ENCODE data around the gene IPO5.
"Not testable (repeated sequence)": the region's sequence is repeated elsewhere in the genome, so short reads cannot be mapped to it uniquely, and the experiment has no call there.

Gene IPO5

DNA sequence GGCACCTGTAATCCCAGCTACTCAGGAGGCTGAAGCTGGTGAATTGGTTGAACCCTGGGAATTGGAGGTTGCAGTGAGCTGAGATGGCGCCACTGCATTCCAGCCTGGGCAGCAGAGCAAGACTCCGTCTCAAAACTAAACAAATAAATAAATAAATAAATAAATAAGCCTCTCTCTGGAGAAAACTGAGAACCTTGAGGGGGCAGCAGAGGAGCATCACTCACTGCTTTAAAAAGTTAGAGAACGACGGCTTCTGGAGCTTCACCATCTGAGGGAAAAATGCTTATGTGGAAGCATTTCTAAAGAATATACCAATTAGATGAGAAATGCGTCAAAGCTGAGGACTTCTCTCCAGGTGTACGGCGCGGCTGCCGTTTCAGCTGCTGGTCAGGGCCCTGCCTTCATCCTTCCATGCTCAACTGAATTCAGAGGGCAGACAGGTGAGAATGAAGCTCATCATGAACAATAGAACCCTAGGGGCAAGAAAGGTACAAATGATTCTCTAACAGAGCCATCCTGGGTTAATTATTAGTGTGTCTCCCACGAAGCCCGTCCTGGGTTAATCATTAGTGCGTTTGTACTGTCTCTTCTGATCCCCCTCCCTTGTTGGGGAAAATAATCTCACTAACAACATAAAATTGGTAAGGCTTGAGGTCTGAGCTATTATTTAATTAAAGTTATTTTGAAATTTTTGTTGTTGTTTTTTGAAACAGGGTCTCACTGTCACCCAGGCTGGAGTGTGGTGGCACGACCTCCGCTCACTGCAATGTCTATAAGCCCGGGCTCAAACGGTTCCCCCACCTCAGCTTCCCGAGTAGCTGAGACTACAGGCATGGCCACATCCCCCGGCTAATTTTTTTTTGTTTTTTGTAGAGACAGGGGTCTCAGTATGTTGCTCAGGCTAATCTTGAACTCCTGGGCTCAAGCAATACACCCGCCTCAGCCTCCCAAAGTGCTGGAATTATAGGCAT lies 80.1 kb downstream of the IPO5 start:
- H2BK5ac ChIP-seq (ENCODE audit: low read depth, low read length, poor library complexity, severe bottlenecking): peak overlapping the region; percentile 76
- H3K79me1 ChIP-seq (replicated peaks; ENCODE audit: low read length, poor library complexity, severe bottlenecking): no peaks in the 10 kb centered on the region
- H2BK15ac ChIP-seq (ENCODE audit: low read depth, poor library complexity, severe bottlenecking): no peak overlapping the region
- H2BK120ac ChIP-seq (ENCODE audit: low read depth, low read length): no peak overlapping the region
- peak overlapping the region; percentile 73 for H3K27ac ChIP-seq (ENCODE audit: low read length, poor library complexity, severe bottlenecking)
- H2AK5ac ChIP-seq (ENCODE audit: low read length, severe bottlenecking): no peak overlapping the region
- DNase-seq: peak; percentile 76
- H2BK12ac ChIP-seq (ENCODE audit: low read length in 2 of 2): peak overlapping the region; percentile 77 to 97
- H3K27me3 ChIP-seq (ENCODE audit: control insufficient read depth in 1 of 2, insufficient read depth in 1 of 2, low read length in 2 of 2): no peaks in the 10 kb centered on the region
- no peak overlapping the region for H3K9ac ChIP-seq (ENCODE audit: low read length)
- peak overlapping the region; percentile 86 for H3K4me2 ChIP-seq (ENCODE audit: low read length, poor library complexity, severe bottlenecking)
- H3K36me3 ChIP-seq (ENCODE audit: control insufficient read depth in 1 of 2, insufficient read depth in 2 of 2, low read depth in 1 of 2, low read length in 2 of 2): no peaks in the 10 kb centered on the region
- no peak overlapping the region for H3K23ac ChIP-seq (ENCODE audit: low read length in 2 of 2)
- H4K91ac ChIP-seq (ENCODE audit: low read length): peak overlapping the region; percentile 75
- H3K4me3 ChIP-seq (ENCODE audit: insufficient read depth in 1 of 2, low read depth in 1 of 2, low read length in 2 of 2): no peak overlapping the region
- H2AFZ ChIP-seq (ENCODE audit: low read depth, low read length): peak overlapping the region; percentile 49
- H3K4me1 ChIP-seq (ENCODE audit: control insufficient read depth, insufficient read depth, low read depth, low read length): peaks cover 10% of the 10 kb centered on the region
- H4K8ac ChIP-seq (ENCODE audit: low read length): no peak overlapping the region
- H3K14ac ChIP-seq (ENCODE audit: low read length in 2 of 2): peak overlapping the region in 1 of 2 experiments; percentile 81
- H3K18ac ChIP-seq (ENCODE audit: low read depth in 1 of 2, low read length in 2 of 2): peak overlapping the region; percentile 43 to 73
- no peaks in the 10 kb centered on the region for H3K9me3 ChIP-seq (ENCODE audit: control insufficient read depth, low read length)
- H3K4ac ChIP-seq (ENCODE audit: low read depth in 1 of 2, low read length in 2 of 2): no peak overlapping the region
- 80% methylated on average over 15 of the region's 19 CpGs for WGBS

DNA sequence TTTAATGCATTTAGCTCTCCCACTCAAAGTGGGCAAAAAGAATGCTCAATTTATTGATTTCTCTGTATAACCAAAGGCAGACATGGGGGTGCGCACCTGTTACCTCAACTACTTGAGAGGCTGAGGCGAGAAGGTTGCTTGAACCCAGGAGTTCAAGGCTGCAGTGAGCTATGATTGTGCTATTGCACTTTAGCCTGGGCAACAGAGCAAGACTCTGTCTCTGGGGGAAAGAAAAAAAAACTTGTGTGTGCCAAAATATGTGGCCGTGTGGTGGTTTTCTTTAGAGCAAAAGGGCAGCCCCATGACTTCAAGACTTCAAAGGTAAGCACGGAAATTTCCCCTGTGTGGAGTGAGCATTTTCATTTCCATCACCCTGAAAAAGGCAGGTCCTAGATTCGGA lies 81.9 kb downstream of the IPO5 start:
- Histone ChIP-seq H3K14ac (ENCODE audit: low read length in 2 of 2) (no peak overlapping the region), H4K91ac (ENCODE audit: low read length) (no peak overlapping the region), H3K4me3 (ENCODE audit: insufficient read depth in 1 of 2, low read depth in 1 of 2, low read length in 2 of 2) (no peak overlapping the region), H2BK5ac (ENCODE audit: low read depth, low read length, poor library complexity, severe bottlenecking) (no peak overlapping the region), H3K27ac (ENCODE audit: low read length, poor library complexity, severe bottlenecking) (no peak overlapping the region), H3K4me2 (ENCODE audit: low read length, poor library complexity, severe bottlenecking) (no peak overlapping the region), H3K9ac (ENCODE audit: low read length) (no peak overlapping the region), H4K8ac (ENCODE audit: low read length) (no peak overlapping the region), H3K4me1 (ENCODE audit: control insufficient read depth, insufficient read depth, low read depth, low read length) (peaks cover 10% of the 10 kb centered on the region), H2BK15ac (ENCODE audit: low read depth, poor library complexity, severe bottlenecking) (no peak overlapping the region), H2BK120ac (ENCODE audit: low read depth, low read length) (peak overlapping the region; percentile 61), H3K18ac (ENCODE audit: low read depth in 1 of 2, low read length in 2 of 2) (peak overlapping the region in 1 of 2 experiments; percentile 19), H3K79me1 (replicated peaks; ENCODE audit: low read length, poor library complexity, severe bottlenecking) (no peaks in the 10 kb centered on the region), H3K27me3 (ENCODE audit: control insufficient read depth in 1 of 2, insufficient read depth in 1 of 2, low read length in 2 of 2) (no peaks in the 10 kb centered on the region), H3K36me3 (ENCODE audit: control insufficient read depth in 1 of 2, insufficient read depth in 2 of 2, low read depth in 1 of 2, low read length in 2 of 2) (no peaks in the 10 kb centered on the region), H3K23ac (ENCODE audit: low read length in 2 of 2) (no peak overlapping the region), H2AK5ac (ENCODE audit: low read length, severe bottlenecking) (no peak overlapping the region), H3K9me3 (ENCODE audit: control insufficient read depth, low read length) (no peaks in the 10 kb centered on the region), H2AFZ (ENCODE audit: low read depth, low read length) (no peak overlapping the region), H2BK12ac (ENCODE audit: low read length in 2 of 2) (peak overlapping the region in 1 of 2 experiments; percentile 42), H3K4ac (ENCODE audit: low read depth in 1 of 2, low read length in 2 of 2) (no peak overlapping the region)
- WGBS: 98% methylated on average over 5 of the region's 5 CpGs
- DNase-seq: no peak

DNA sequence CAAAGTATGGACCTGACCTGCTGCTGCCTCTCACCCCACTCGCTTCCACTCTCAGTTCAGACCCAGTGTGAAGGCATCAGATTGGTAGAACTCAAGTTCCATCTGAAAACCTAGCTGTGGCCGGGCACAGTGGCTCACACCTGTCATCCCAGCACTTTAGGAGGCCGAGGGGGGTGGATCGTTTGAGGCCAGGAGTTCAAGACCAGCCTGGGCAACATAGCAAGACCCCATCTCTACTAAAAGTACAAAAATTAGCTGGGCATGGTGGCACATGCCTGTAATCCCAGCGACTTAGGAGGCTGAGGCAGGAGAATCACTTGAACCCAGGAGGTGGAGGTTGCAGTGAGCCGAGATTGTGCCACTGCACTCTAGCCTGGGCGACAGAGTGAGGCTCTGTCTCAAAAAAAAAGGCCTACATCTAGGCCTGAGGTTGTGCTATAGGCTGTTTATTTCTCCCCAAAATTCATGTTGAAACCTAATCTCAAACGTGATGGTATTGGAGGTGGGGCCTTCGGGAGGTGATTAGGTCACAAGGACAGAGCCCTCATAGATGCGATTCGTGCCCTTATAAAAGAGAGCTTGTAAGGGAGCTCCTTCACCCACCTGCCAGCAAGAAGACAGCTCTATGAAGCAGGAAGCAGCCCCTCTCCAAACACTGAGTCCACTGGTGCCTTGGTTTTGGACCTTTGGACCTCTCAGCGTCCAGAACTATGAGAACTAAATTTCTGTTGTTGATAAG lies 83.3 kb downstream of the IPO5 start:
- H2AK5ac ChIP-seq (ENCODE audit: low read length, severe bottlenecking); H4K91ac ChIP-seq (ENCODE audit: low read length); H3K18ac ChIP-seq (ENCODE audit: low read depth in 1 of 2, low read length in 2 of 2); H3K14ac ChIP-seq (ENCODE audit: low read length in 2 of 2); H3K4me2 ChIP-seq (ENCODE audit: low read length, poor library complexity, severe bottlenecking); H3K4me3 ChIP-seq (ENCODE audit: insufficient read depth in 1 of 2, low read depth in 1 of 2, low read length in 2 of 2); H2BK15ac ChIP-seq (ENCODE audit: low read depth, poor library complexity, severe bottlenecking); H3K23ac ChIP-seq (ENCODE audit: low read length in 2 of 2); H3K9ac ChIP-seq (ENCODE audit: low read length); DNase-seq; H2BK120ac ChIP-seq (ENCODE audit: low read depth, low read length); H3K4ac ChIP-seq (ENCODE audit: low read depth in 1 of 2, low read length in 2 of 2); H3K27ac ChIP-seq (ENCODE audit: low read length, poor library complexity, severe bottlenecking); H2AFZ ChIP-seq (ENCODE audit: low read depth, low read length); H3K9me3 ChIP-seq (ENCODE audit: control insufficient read depth, low read length); H3K36me3 ChIP-seq (ENCODE audit: control insufficient read depth in 1 of 2, insufficient read depth in 2 of 2, low read depth in 1 of 2, low read length in 2 of 2); H2BK12ac ChIP-seq (ENCODE audit: low read length in 2 of 2); H2BK5ac ChIP-seq (ENCODE audit: low read depth, low read length, poor library complexity, severe bottlenecking); H3K27me3 ChIP-seq (ENCODE audit: control insufficient read depth in 1 of 2, insufficient read depth in 1 of 2, low read length in 2 of 2); H4K8ac ChIP-seq (ENCODE audit: low read length); H3K79me1 ChIP-seq (replicated peaks; ENCODE audit: low read length, poor library complexity, severe bottlenecking): not testable (repeated sequence)
- peaks cover 10% of the 10 kb centered on the region for H3K4me1 ChIP-seq (ENCODE audit: control insufficient read depth, insufficient read depth, low read depth, low read length)
- WGBS: 94% methylated on average over 11 of the region's 12 CpGs

DNA sequence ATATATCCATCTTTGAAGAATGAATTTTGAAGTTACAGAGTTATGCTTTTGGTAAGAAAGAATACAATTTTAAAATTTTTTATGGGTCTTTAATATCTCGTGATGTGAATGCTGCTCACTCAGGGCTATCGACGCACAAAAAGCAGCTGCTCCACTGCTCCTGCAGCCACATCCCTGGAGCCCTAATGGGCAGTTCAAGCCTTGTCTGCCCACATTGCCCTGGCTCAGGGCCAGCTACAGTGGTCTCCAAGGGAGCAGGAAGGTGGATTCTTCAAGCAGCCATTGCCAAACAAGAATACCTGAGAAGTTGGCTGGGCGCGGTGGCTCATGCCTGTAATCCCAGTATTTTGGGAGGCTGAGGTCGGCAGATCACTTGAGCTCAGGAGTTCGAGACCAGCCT lies 85.8 kb downstream of the IPO5 start:
- Histone ChIP-seq H3K4me1 (ENCODE audit: control insufficient read depth, insufficient read depth, low read depth, low read length) (peaks cover 2% of the 10 kb centered on the region), H3K4me3 (ENCODE audit: insufficient read depth in 1 of 2, low read depth in 1 of 2, low read length in 2 of 2) (no peak overlapping the region), H3K23ac (ENCODE audit: low read length in 2 of 2) (no peak overlapping the region), H2BK15ac (ENCODE audit: low read depth, poor library complexity, severe bottlenecking) (no peak overlapping the region), H2AK5ac (ENCODE audit: low read length, severe bottlenecking) (no peak overlapping the region), H3K14ac (ENCODE audit: low read length in 2 of 2) (no peak overlapping the region), H3K36me3 (ENCODE audit: control insufficient read depth in 1 of 2, insufficient read depth in 2 of 2, low read depth in 1 of 2, low read length in 2 of 2) (no peaks in the 10 kb centered on the region), H3K79me1 (replicated peaks; ENCODE audit: low read length, poor library complexity, severe bottlenecking) (no peaks in the 10 kb centered on the region), H4K91ac (ENCODE audit: low read length) (no peak overlapping the region), H3K4me2 (ENCODE audit: low read length, poor library complexity, severe bottlenecking) (no peak overlapping the region), H2BK12ac (ENCODE audit: low read length in 2 of 2) (no peak overlapping the region), H3K27me3 (ENCODE audit: control insufficient read depth in 1 of 2, insufficient read depth in 1 of 2, low read length in 2 of 2) (no peaks in the 10 kb centered on the region), H3K18ac (ENCODE audit: low read depth in 1 of 2, low read length in 2 of 2) (no peak overlapping the region), H4K8ac (ENCODE audit: low read length) (no peak overlapping the region), H2BK120ac (ENCODE audit: low read depth, low read length) (no peak overlapping the region), H2AFZ (ENCODE audit: low read depth, low read length) (no peak overlapping the region), H3K9ac (ENCODE audit: low read length) (no peak overlapping the region), H3K27ac (ENCODE audit: low read length, poor library complexity, severe bottlenecking) (no peak overlapping the region), H2BK5ac (ENCODE audit: low read depth, low read length, poor library complexity, severe bottlenecking) (no peak overlapping the region), H3K4ac (ENCODE audit: low read depth in 1 of 2, low read length in 2 of 2) (no peak overlapping the region), H3K9me3 (ENCODE audit: control insufficient read depth, low read length) (no peaks in the 10 kb centered on the region)
- WGBS: 97% methylated on average over 7 of the region's 7 CpGs
- DNase-seq: no peak

Measured in mesenchymal stem cell (in vitro differentiated cells and primary cell).